GM06990 (cell line): ENCODE data around the gene AMN1.

Source experiments
- DNase-seq: peaks from one replicate; pipeline ENCODE4 v3.0.0-alpha.2; 2011; ENCODE audit not compliant: insufficient read length; ENCODE audit errors: extremely low read depth
- H3K27me3 ChIP-seq: replicated peaks from 2 replicates; pipeline ENCODE4 v1.6.0; 2011; ENCODE audit warnings: low read length; ENCODE audit not compliant: control insufficient read depth, insufficient read depth
- H3K36me3 ChIP-seq: 2 replicates; pipeline ENCODE4 v1.5.1; 2011; ENCODE audit warnings: low read length; ENCODE audit not compliant: control insufficient read depth, insufficient read depth
- H3K4me3 ChIP-seq: replicated peaks from 2 replicates; pipeline ENCODE4 v1.5.1; 2011; ENCODE audit warnings: low read depth, mild to moderate bottlenecking, control low read depth, low read length
- CTCF ChIP-seq: IDR thresholded peaks from 2 replicates; pipeline ENCODE4 v1.5.1; 2011; ENCODE audit warnings: low read length, control low read depth, mild to moderate bottlenecking, inconsistent platforms; ENCODE audit not compliant: insufficient read depth, poor library complexity, severe bottlenecking

AMN1 gene

DNA sequence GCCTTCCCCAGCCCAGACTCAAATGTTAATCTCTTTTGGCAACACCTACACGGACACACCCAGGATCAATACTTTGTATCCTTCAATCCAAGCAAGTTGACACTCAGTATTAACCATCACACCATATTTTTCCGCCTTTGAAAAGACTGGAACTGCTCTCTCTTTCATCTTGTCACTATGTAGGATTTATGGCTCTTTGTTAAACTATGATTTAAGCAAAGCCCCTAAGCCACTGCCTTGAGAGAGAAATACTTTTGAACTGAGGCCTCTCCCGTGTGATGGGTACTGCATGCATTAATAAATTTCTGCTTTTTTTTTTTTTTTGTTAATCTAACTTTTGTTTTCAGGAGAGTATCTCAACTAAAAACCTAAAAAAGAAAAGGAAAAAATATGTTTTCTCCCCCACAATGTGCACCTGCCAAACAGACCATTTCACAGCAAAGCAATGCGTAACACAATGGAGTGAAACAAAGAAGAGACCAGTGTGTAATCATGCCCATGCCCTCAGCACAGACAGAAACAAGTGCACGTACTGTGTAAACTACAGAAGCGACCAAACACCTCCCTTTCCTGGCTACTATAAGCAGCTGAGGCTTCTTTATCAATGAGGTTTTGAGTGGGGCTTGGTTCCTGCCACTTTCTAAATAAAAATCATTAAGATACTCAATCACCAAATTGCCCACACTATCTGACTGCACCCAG is 97.6 kb downstream of the AMN1 start:
- Histone ChIP-seq H3K36me3 (no peaks in the 10 kb centered on the region), H3K4me3 (no peak overlapping the region), H3K27me3 (no peaks in the 10 kb centered on the region)
- no peak for TF ChIP-seq CTCF
- no peak for DNase-seq

DNA sequence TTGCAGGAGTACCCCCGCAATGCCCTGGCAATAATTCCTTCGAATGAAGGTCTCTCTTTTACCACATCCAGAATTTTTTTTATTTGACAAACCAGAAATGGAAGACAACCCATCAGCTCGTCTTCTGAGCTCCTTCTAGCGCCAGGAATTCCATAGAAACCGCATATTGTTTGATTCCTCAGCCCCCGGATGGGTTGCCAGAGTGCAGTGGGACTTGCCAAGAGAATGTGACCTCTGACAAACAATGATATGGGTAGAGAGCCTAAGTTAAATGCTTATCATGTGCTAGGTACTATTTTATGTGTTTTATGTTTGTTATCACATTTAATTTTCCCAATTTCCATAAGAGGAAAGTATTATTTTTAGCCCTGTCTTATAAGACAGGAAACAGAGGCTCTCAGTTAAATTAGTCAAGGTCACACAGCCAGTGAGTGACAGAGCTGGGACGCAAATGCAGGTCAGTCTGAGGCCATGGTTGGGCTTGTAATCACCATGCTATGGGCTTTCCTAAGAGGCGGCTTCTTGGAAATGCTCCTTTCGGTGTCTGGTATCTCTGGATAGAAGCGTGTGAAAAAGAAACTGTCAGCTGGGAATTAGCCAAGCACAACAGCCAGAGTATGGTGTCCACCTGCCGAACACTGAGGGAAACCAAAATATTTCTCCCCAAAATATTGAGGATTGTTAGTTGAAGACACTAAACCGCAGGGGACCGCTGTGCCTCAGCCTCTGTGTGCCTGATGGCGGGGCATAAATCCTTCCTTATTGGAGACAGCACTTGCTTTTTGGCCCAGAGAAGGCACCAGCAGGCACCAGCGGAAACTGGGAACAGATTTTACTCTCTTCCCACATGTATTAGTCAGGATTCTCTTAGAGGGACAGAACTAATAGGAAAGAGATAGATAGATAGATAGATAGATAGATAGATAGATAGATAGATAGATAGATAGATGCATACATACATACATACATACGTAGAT is 98.8 kb downstream of the AMN1 start:
- H3K27me3 ChIP-seq: no peaks in the 10 kb centered on the region
- no peak overlapping the region for H3K4me3 ChIP-seq
- no peak for DNase-seq
- H3K36me3 ChIP-seq: no peaks in the 10 kb centered on the region
- no peak for TF ChIP-seq CTCF

GRCh38 chr12:31627456-31628054 is 101.3 kb downstream of the AMN1 start:
- H3K27me3 ChIP-seq: no peaks in the 10 kb centered on the region
- H3K4me3 ChIP-seq: no peak overlapping the region
- no peaks in the 10 kb centered on the region for H3K36me3 ChIP-seq
- TF ChIP-seq CTCF: no peak
- DNase-seq: no peak

DNA sequence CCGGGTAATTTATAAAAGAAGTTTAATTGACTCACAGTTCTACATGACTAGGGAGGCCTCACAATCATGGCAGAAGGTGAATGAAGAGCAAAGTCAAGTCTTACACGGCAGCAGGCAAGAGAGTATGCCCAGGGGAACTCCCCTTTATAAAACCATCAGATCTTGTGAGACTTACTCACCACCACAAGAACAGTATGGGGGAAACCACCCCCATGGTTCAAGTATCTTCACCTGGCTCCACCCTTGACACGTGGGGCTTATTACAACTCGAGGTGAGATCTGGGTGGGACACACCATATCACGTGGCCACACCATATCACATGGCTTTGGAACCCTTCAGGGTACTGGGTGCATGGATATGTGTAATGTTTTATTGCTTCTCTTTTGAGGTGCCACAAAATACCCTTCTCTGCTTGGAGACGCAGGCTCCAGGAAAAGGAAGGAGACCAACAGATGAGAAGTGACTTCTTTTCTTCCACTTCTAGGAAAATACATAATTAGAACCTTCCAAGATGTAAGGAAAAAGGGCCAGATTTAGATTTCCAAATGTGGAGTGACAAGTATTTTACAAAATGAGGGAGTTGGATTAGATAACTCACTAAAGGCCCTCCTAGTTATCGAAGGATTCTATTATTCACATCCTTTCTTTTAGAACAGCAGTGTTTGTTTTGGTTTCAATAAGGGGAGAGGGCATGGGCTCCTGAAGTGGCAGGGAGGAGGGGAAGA is 102.4 kb downstream of the AMN1 start:
- H3K36me3 ChIP-seq: no peaks in the 10 kb centered on the region
- no peaks in the 10 kb centered on the region for H3K27me3 ChIP-seq
- TF ChIP-seq CTCF: no peak
- DNase-seq: no peak
- no peak overlapping the region for H3K4me3 ChIP-seq

- H3K4me3 ChIP-seq: no peak overlapping the region
- no peak for TF ChIP-seq CTCF
- DNase-seq: no peak
- H3K36me3 ChIP-seq: no peaks in the 10 kb centered on the region
- no peaks in the 10 kb centered on the region for H3K27me3 ChIP-seq
These were observed 106.8 kb downstream of the AMN1 start for GRCh38 chr12:31622038-31622437.
